Measurements from ENCODE around the gene VAX1. TPM values are rescaled to one million over a fixed set of nuclear protein-coding genes. Genes with fewer than 3 reads are reported as not detected.
"Not testable (repeated sequence)": the region's sequence is repeated elsewhere in the genome, so short reads cannot be mapped to it uniquely, and the experiment has no call there.

The VAX1 gene
- total RNA-seq, 4 donors from 2014 or later = not detected

GRCh38 chr10:117087521-117087920 lies 50.5 kb downstream of the VAX1 start:
- ATAC-seq (ENCODE audit: low FRiP score) = no peak
- TF ChIP-seq CTCF (IDR thresholded peaks at IDR 0.05) = no peak
- no peak for DNase-seq (ENCODE audit: low spot score)

GRCh38 chr10:117086546-117086945 lies 51.5 kb downstream of the VAX1 start:
- no peak for TF ChIP-seq CTCF (IDR thresholded peaks at IDR 0.05)
- ATAC-seq (ENCODE audit: low FRiP score) = no peak

GRCh38 chr10:117084421-117085246 lies 53.4 kb downstream of the VAX1 start:
- not testable (repeated sequence) for ATAC-seq (ENCODE audit: low FRiP score); DNase-seq (ENCODE audit: low spot score)

More at GRCh38 chr10:117086546-117086945, 51.5 kb downstream of the VAX1 start:
- DNase-seq (ENCODE audit: low spot score) = no peak

Small RNA genes within 50 kb of the gene (small RNA-seq; reads per million reads assigned to genes)
- gene MIR3663 = not detected

Other genes starting within 250 kb of the VAX1 start
- gene SHTN1, start 133.1 kb downstream of the VAX1 start, total RNA-seq = 10 to 100 TPM in 3 of 4 donors, 1 to 10 TPM in 1; 6.3 to 29.9 (median 13.9) TPM
- gene KCNK18, start 59.2 kb upstream of the VAX1 start, total RNA-seq = not detected
- gene SLC18A2, start 102.8 kb upstream of the VAX1 start, total RNA-seq = 1 to 10 TPM in 1 of 4 donors, under 1 TPM in 2, not detected in 1; 0.60 to 1.7 (median 0.93) TPM
- gene PDZD8, start 237.2 kb upstream of the VAX1 start, total RNA-seq = 10 to 100 TPM; 29.6 to 60.1 (median 42.4) TPM

Measured in omental fat pad (tissue), 4 donors.